B cell (primary cell): ENCODE results near the gene SF1. TPM values are rescaled to one million over a fixed set of nuclear protein-coding genes. Genes with fewer than 3 reads are reported as not detected.

Experiments
- ATAC-seq: fragments of 200-7000 bp; cut with Tn5 transposase; one replicate; pipeline ENCODE4 v1.10.0; 2021; ENCODE audit warnings: low read depth, mild to moderate bottlenecking, moderate number of reproducible peaks, moderate library complexity
- CTCF ChIA-PET: fragments of 350-600 bp; sonication (Branson Sonifier 250); formaldehyde crosslinking; loops from one replicate; lab custom pipeline; 2021; ENCODE audit warnings: antibody characterized with exemption, inconsistent platforms; lab: Charles Lee
- POLR2A ChIA-PET: fragments of 350-600 bp; sonication (Branson Sonifier 250); formaldehyde crosslinking; loops from one replicate; lab custom pipeline; 2021; ENCODE audit warnings: antibody characterized with exemption; lab: Charles Lee
- DNase-seq: peaks from one replicate; pipeline ENCODE4 v3.0.0; 2013
- H2AFZ ChIP-seq: 2 replicates; pipeline ENCODE4 v1.6.1; 2012; ENCODE audit warnings: mild to moderate bottlenecking, low read depth, low read length; ENCODE audit not compliant: insufficient read depth, poor library complexity, severe bottlenecking
- H3K27ac ChIP-seq, 2 donors: 1 replicate in 1 of 2; 2 replicates in 1 of 2; pipeline ENCODE4 v1.5.1; 2012 to 2013; ENCODE audit warnings: low read length in 2 of 2, mild to moderate bottlenecking in 2 of 2, moderate library complexity in 1 of 2
- H3K27me3 ChIP-seq, 4 experiments: fragments of 200-600 bp in 1 of 4; sonication (generic) in 1 of 4; replicated peaks in 1 of 4; 1 replicate in 2 of 4; 2 replicates in 2 of 4; pipeline versions ENCODE4 v1.6.1 to v1.7.0; 2013 to 2016; ENCODE audit warnings: low read length in 3 of 4, mild to moderate bottlenecking in 2 of 4, mixed read lengths in 1 of 4, moderate library complexity in 1 of 4; ENCODE audit not compliant: insufficient read depth in 4 of 4, control insufficient read depth in 3 of 4; ENCODE audit errors: control extremely low read depth in 1 of 4
- H3K36me3 ChIP-seq, 2 experiments: replicated peaks in 1 of 2; 1 replicate in 1 of 2; 2 replicates in 1 of 2; pipeline versions ENCODE4 v1.6.1 to v1.7.1; 2013; ENCODE audit warnings: low read length in 1 of 2; ENCODE audit not compliant: insufficient read depth in 2 of 2, control insufficient read depth in 1 of 2; ENCODE audit errors: control extremely low read depth in 1 of 2, extremely low read depth in 1 of 2
- H3K4me1 ChIP-seq, 2 donors: fragments of 200-600 bp in 1 of 2; sonication (generic) in 1 of 2; 1 replicate in 1 of 2; 2 replicates in 1 of 2; pipeline versions ENCODE4 v1.5.1 to v1.6.1; 2013 to 2017; ENCODE audit warnings: low read length in 2 of 2; ENCODE audit not compliant: control insufficient read depth in 2 of 2, insufficient read depth in 2 of 2
- H3K4me2 ChIP-seq: replicated peaks from 2 replicates; pipeline ENCODE3; 2012; ENCODE audit warnings: mild to moderate bottlenecking, low read depth, low read length; ENCODE audit not compliant: poor library complexity, severe bottlenecking
- H3K4me3 ChIP-seq, 5 experiments: fragments of 200-600 bp in 1 of 5; sonication (generic) in 1 of 5; 1 replicate in 3 of 5; 2 replicates in 2 of 5; pipeline versions ENCODE4 v1.5.1 to v1.7.0; 2011 to 2016; ENCODE audit warnings: low read length in 4 of 5, mild to moderate bottlenecking in 4 of 5, low read depth in 2 of 5, control low read depth in 1 of 5, moderate library complexity in 1 of 5; ENCODE audit not compliant: insufficient read depth in 1 of 5; ENCODE audit errors: control extremely low read depth in 1 of 5, extremely low read depth in 1 of 5
- H3K79me2 ChIP-seq: fragments of 200-600 bp; sonication (generic); one replicate; pipeline ENCODE4 v1.6.0; 2016; ENCODE audit warnings: low read length; ENCODE audit not compliant: control insufficient read depth, insufficient read depth
- H3K9ac ChIP-seq: fragments of 200-600 bp; sonication (generic); 2 replicates; pipeline ENCODE4 v1.6.1; 2017; ENCODE audit warnings: mild to moderate bottlenecking, low read length, moderate library complexity
- H3K9me3 ChIP-seq, 3 donors: one replicate each; pipeline versions ENCODE4 v1.6.1 to v1.7.1; 2013; ENCODE audit warnings: low read length in 2 of 3; ENCODE audit not compliant: control insufficient read depth in 2 of 3, insufficient read depth in 1 of 3; ENCODE audit errors: control extremely low read depth in 1 of 3
- H4K20me1 ChIP-seq: 2 replicates; pipeline ENCODE4 v1.6.0; 2012; ENCODE audit warnings: mild to moderate bottlenecking, low read length; ENCODE audit not compliant: insufficient read depth, control insufficient read depth, poor library complexity, severe bottlenecking
- H3K27ac Mint-ChIP-seq: one replicate; pipeline ENCODE4 v1.8.0; 2021; ENCODE audit warnings: mixed read lengths
- H3K27me3 Mint-ChIP-seq: one replicate; pipeline ENCODE4 v1.8.0; 2021; ENCODE audit warnings: mixed read lengths
- H3K4me1 Mint-ChIP-seq: one replicate; pipeline ENCODE4 v1.8.0; 2021; ENCODE audit warnings: mixed read lengths
- H3K4me3 Mint-ChIP-seq: one replicate; pipeline ENCODE4 v1.8.0; 2021; ENCODE audit warnings: mixed read lengths
- H3K9me3 Mint-ChIP-seq: one replicate; pipeline ENCODE4 v1.8.0; 2022; ENCODE audit warnings: mixed read lengths; ENCODE audit not compliant: insufficient read depth
- CTCF ChIP-seq: fragments of 200-600 bp; IDR thresholded peaks from one replicate; pipeline ENCODE4 v1.8.0; 2022; ENCODE audit warnings: antibody characterized with exemption, mild to moderate bottlenecking
- EZH2 ChIP-seq: IDR thresholded peaks from 2 replicates; pipeline ENCODE4 v1.6.1; 2012; ENCODE audit warnings: borderline replicate concordance, low read depth, mild to moderate bottlenecking, moderate library complexity, low read length; ENCODE audit not compliant: insufficient read depth, poor library complexity, severe bottlenecking
- WGBS: methylation state at CpG from one replicate; pipeline ENCODE4 v1.1.5; 2013; ENCODE audit warnings: missing lambda C conversion rate; ENCODE audit not compliant: insufficient coverage; 5-methylcytosine and 5-hydroxymethylcytosine counted together
- intact Hi-C: fragments of 100-400 bp; cut with micrococcal nuclease; formaldehyde crosslinking; loops from one replicate; pipeline ENCODE4 v1.10.0; 2022
- polyA plus RNA-seq: library from polyadenylated mRNA; depleted of rRNA; stranded (reverse); fragments of >200 nt; gene quantifications from 2 replicates; pipeline ENCODE4 v1.2.3, GENCODE V29; 2012
- total RNA-seq, 2 donors: library from RNA; stranded (reverse); fragments of 120-200 nt in 1 of 2; gene quantifications; 1 replicate in 1 of 2; 2 replicates in 1 of 2; pipeline versions ENCODE4 v1.2.3 to v1.2.4, GENCODE V29; 2013 to 2022

Gene SF1
- total and polyA plus RNA-seq, 2 donors (not counting 1 experiment from before 2014, with no cell fraction given), result 369 to 931 TPM

- H3K27ac ChIP-seq, result peak overlapping the region in 1 of 2 donors; percentile 17
- Mint-ChIP-seq H3K27me3 (no peaks in the 10 kb centered on the region), H3K4me1 (peaks cover 88% of the 10 kb centered on the region), H3K27ac (peak overlapping the region; percentile 88), H3K4me3 (peak overlapping the region; percentile 74), H3K9me3 (no peaks in the 10 kb centered on the region)
- H2AFZ ChIP-seq, result no peak overlapping the region
- CTCF ChIA-PET, result interaction anchor here (1.0 to 12.2 kb wide), 3 partner anchors 11 to 18 kb away, joined by 3 to 280 read pairs (median 11); partner anchors contain the start of genes RASGRP2 and SF1
- intact Hi-C loops, result no loop called here
- peaks cover 60% of the 10 kb centered on the region for H4K20me1 ChIP-seq
- no peak for TF ChIP-seq EZH2
- no peak for TF ChIP-seq CTCF
- WGBS, result 94% methylated on average over 13 of the region's 30 CpGs
- peaks cover 52% of the 10 kb centered on the region for H3K79me2 ChIP-seq
- H3K36me3 ChIP-seq, result peaks cover 5 to 81% of the 10 kb centered on the region in 2 experiments
- POLR2A ChIA-PET, result interaction anchor here (3.9 to 8.8 kb wide), 2 partner anchors 11 to 19 kb away, joined by 48 to 175 read pairs; partner anchors contain the start of genes RASGRP2 and SF1
- H3K27me3 ChIP-seq, result no peaks in the 10 kb centered on the region
- no peak overlapping the region for H3K9ac ChIP-seq
- no peaks in the 10 kb centered on the region for H3K9me3 ChIP-seq
- ATAC-seq, result no peak
- H3K4me3 ChIP-seq, result peak overlapping the region in 1 of 5 experiments; percentile 18
- H3K4me2 ChIP-seq, result peak overlapping the region; percentile 66
- no peak for DNase-seq
- H3K4me1 ChIP-seq, result peaks cover 85 to 99% of the 10 kb centered on the region in 2 donors
Measured at GRCh38 chr11:64765291-64765850, 13.0 kb downstream of the SF1 start.

- Mint-ChIP-seq H3K4me1 (peaks cover 90% of the 10 kb centered on the region), H3K9me3 (no peaks in the 10 kb centered on the region), H3K4me3 (peak overlapping the region; percentile 74), H3K27me3 (no peaks in the 10 kb centered on the region), H3K27ac (peak overlapping the region; percentile 88)
- Histone ChIP-seq H3K4me2 (peak overlapping the region; percentile 66), H3K9me3 (no peaks in the 10 kb centered on the region), H3K36me3 (peaks cover 3 to 81% of the 10 kb centered on the region in 2 experiments), H3K27ac (peak overlapping the region; percentile 60 to 85), H2AFZ (no peak overlapping the region), H3K27me3 (no peaks in the 10 kb centered on the region), H4K20me1 (peaks cover 54% of the 10 kb centered on the region), H3K79me2 (peaks cover 52% of the 10 kb centered on the region), H3K4me1 (peaks cover 87 to 99% of the 10 kb centered on the region in 2 donors), H3K4me3 (peak overlapping the region in 4 of 5 experiments; percentile 11 to 23 (median 19)), H3K9ac (peak overlapping the region; percentile 1)
- DNase-seq (no peak), ATAC-seq (no peak)
- no peak for TF ChIP-seq EZH2
- TF ChIP-seq CTCF, result no peak
- intact Hi-C loops, result loop anchor here (1.0 kb wide), 1 partner anchor 8 kb away; no protein-coding TSS in a partner anchor
- WGBS, result 88% methylated on average over 4 of the region's 8 CpGs
- CTCF ChIA-PET, result interaction anchor here (1.4 to 12.2 kb wide), 6 partner anchors 7 to 129 kb away, joined by 4 to 280 read pairs (median 15); partner anchors contain the start of genes RASGRP2 and SF1
- POLR2A ChIA-PET, result interaction anchor here (0.8 to 8.8 kb wide), 3 partner anchors 12 to 19 kb away, joined by 3 to 175 read pairs (median 48); partner anchors contain the start of genes RASGRP2 and SF1
Measured at GRCh38 chr11:64764753-64765152, 13.6 kb downstream of the SF1 start.
